A673 (cell line): ENCODE data around the gene SPECC1L.

Experiments used
- EZH2 ChIP-seq: fragments of 200-600 bp; sonication (generic); IDR thresholded peaks from 2 replicates; pipeline ENCODE4 v1.6.1; 2017; ENCODE audit warnings: borderline replicate concordance, low read depth, mild to moderate bottlenecking, mixed read lengths, antibody characterized with exemption, low read length; ENCODE audit not compliant: poor library complexity, severe bottlenecking
- TF ChIP-seq, protein P1 (sequence below): fragments of 300-800, 200-600 bp; sonication (generic); conservative IDR thresholded peaks from 2 replicates; pipeline ENCODE4 v1.5.1; 2017; ENCODE audit warnings: low read depth, mild to moderate bottlenecking, antibody characterized with exemption, low read length, moderate library complexity, mixed read lengths

DNA sequence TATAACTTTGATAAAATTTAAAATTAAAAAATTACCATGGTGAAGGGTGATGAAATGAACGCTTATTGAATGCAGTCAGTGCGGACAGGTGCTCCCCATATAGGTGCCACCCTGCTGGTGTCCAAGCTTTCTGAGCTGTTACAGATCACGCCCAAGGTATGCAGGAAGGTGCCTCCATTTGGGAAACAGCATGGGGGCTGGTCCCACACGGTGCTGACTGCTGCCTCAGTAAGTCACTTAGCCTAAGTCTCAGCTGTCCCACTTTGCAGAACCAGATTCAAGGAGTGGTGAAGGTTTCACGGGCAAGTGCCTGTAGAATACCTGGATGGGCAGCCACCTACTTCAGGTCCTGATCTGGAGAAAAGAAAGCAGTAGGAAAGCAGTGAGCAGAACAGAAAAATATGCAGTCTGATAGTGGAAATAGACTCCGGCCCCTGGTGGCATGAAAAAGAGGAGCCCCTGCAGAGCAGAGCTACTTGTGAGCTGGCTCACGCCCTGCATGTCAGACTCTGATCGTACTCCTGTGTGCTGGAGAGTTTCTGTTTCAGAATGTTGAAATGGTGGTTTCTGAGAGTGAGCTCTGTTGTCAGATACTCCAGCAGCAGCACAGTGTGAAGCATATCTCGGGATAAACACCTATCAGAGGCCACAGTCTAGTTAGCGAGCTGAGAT is 189.9 kb downstream of the SPECC1L start:
- TF ChIP-seq, protein P1, sequence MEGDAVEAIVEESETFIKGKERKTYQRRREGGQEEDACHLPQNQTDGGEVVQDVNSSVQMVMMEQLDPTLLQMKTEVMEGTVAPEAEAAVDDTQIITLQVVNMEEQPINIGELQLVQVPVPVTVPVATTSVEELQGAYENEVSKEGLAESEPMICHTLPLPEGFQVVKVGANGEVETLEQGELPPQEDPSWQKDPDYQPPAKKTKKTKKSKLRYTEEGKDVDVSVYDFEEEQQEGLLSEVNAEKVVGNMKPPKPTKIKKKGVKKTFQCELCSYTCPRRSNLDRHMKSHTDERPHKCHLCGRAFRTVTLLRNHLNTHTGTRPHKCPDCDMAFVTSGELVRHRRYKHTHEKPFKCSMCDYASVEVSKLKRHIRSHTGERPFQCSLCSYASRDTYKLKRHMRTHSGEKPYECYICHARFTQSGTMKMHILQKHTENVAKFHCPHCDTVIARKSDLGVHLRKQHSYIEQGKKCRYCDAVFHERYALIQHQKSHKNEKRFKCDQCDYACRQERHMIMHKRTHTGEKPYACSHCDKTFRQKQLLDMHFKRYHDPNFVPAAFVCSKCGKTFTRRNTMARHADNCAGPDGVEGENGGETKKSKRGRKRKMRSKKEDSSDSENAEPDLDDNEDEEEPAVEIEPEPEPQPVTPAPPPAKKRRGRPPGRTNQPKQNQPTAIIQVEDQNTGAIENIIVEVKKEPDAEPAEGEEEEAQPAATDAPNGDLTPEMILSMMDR = no peak
- TF ChIP-seq EZH2 = no peak
